GM12801 (cell line): ENCODE results near the gene ICE1.

ENCODE experiments used
- CTCF ChIP-seq: IDR thresholded peaks from one replicate; pipeline ENCODE4 v1.5.1; 2011; ENCODE audit warnings: control low read depth; ENCODE audit not compliant: insufficient read length; ENCODE audit errors: extremely low read depth

ICE1 gene

GRCh38 chr5:5470933-5471332 lies 48.5 kb downstream of the ICE1 start:
- TF ChIP-seq CTCF: no peak

- TF ChIP-seq CTCF: no peak
These were observed 50.7 kb downstream of the ICE1 start for GRCh38 chr5:5473226-5473625.

- no peak for TF ChIP-seq CTCF
These were observed 52.5 kb downstream of the ICE1 start for GRCh38 chr5:5474961-5475360.

- no peak for TF ChIP-seq CTCF
These were observed 53.5 kb downstream of the ICE1 start for GRCh38 chr5:5475975-5476374.

- TF ChIP-seq CTCF: no peak
These were observed 58.1 kb downstream of the ICE1 start for GRCh38 chr5:5480481-5481111.

GRCh38 chr5:5481206-5481605 lies 58.7 kb downstream of the ICE1 start:
- TF ChIP-seq CTCF: no peak

GRCh38 chr5:5481633-5482032 lies 59.2 kb downstream of the ICE1 start:
- TF ChIP-seq CTCF: no peak
